ENCODE data around the gene MDM2.

DNA sequence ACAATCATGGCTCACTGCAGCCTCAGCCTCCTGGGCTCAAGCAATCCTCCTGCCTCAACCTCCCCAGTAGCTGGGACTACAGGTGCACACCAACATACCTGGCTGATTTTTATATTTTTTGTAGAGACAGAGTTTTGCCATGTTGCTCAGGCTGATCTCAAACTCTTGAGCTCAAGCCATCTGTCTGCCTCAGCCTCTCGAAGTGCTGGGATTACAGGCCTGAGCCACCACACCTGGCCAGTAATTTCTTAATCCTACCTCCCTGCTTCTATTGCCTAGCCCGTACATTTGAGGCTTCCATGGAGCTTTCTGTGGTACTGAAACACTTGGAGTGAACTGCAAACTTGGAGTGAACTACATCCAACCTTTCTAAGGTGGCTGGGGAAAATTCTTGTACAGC lies 41.3 kb upstream of the MDM2 start:
- TF ChIP-seq POLR2A (IDR thresholded peaks at IDR 0.05) (no peak), POLR2AphosphoS5 (IDR thresholded peaks at IDR 0.05; ENCODE audit: insufficient read depth in 1 of 2, low read depth in 1 of 2) (no peak)
- TF ChIP-seq, protein P1, sequence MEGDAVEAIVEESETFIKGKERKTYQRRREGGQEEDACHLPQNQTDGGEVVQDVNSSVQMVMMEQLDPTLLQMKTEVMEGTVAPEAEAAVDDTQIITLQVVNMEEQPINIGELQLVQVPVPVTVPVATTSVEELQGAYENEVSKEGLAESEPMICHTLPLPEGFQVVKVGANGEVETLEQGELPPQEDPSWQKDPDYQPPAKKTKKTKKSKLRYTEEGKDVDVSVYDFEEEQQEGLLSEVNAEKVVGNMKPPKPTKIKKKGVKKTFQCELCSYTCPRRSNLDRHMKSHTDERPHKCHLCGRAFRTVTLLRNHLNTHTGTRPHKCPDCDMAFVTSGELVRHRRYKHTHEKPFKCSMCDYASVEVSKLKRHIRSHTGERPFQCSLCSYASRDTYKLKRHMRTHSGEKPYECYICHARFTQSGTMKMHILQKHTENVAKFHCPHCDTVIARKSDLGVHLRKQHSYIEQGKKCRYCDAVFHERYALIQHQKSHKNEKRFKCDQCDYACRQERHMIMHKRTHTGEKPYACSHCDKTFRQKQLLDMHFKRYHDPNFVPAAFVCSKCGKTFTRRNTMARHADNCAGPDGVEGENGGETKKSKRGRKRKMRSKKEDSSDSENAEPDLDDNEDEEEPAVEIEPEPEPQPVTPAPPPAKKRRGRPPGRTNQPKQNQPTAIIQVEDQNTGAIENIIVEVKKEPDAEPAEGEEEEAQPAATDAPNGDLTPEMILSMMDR (IDR thresholded peaks at IDR 0.05), result no peak

Data from vagina (tissue), 2 donors.